Vagina (tissue), 2 donors: ENCODE results near the gene SERINC3. TPM values are rescaled to one million over a fixed set of nuclear protein-coding genes. Genes with fewer than 3 reads are reported as not detected.

ENCODE experiments used
- DNase-seq, 2 donors: peaks; one replicate each; pipeline ENCODE4 v3.0.0-alpha.2; 2017; ENCODE audit errors: extremely low spot score in 2 of 2
- H3K27ac ChIP-seq: fragments of 200-600 bp; sonication (generic); one replicate; pipeline ENCODE4 v1.5.1; 2019
- H3K27me3 ChIP-seq: fragments of 200-600 bp; sonication (generic); one replicate; pipeline ENCODE4 v1.5.1; 2019
- H3K36me3 ChIP-seq, 2 donors: fragments of 200-600 bp; sonication (generic); one replicate each; pipeline ENCODE4 v1.5.1; 2017 to 2019
- H3K4me1 ChIP-seq: fragments of 200-600 bp; sonication (generic); one replicate; pipeline ENCODE4 v1.5.1; 2019
- H3K4me3 ChIP-seq, 2 donors: fragments of 200-600 bp; sonication (generic); 1 replicate in 1 of 2; 2 replicates in 1 of 2; pipeline ENCODE4 v1.5.1; 2016 to 2019
- H3K9me3 ChIP-seq: fragments of 200-600 bp; sonication (generic); one replicate; pipeline ENCODE4 v1.5.1; 2019
- CTCF ChIP-seq, 3 experiments: fragments of 450-650 bp in 2 of 3; fragments of 200-600 bp in 1 of 3; sonication (generic) in 1 of 3; IDR thresholded peaks; one replicate each; pipeline ENCODE4 v1.5.1; 2017 to 2019; ENCODE audit warnings: antibody characterized with exemption in 3 of 3, mild to moderate bottlenecking in 2 of 3, moderate library complexity in 2 of 3
- POLR2A ChIP-seq, 2 donors: fragments of 450-650 bp; IDR thresholded peaks; one replicate each; pipeline ENCODE4 v1.6.1; 2017; ENCODE audit warnings: antibody characterized with exemption in 2 of 2, mild to moderate bottlenecking in 2 of 2, moderate library complexity in 2 of 2
- POLR2AphosphoS5 ChIP-seq, 2 donors: sonication (generic); formaldehyde crosslinking; IDR thresholded peaks; one replicate each; pipeline ENCODE4 v1.9.0; 2017; ENCODE audit warnings: antibody characterized with exemption in 2 of 2, mild to moderate bottlenecking in 2 of 2, low read depth in 1 of 2; ENCODE audit not compliant: insufficient read depth in 1 of 2
- intact Hi-C: fragments of 100-400 bp; cut with DNase I; formaldehyde crosslinking; loops from one replicate; pipeline ENCODE4 v1.15.1; 2023
- total RNA-seq: library from RNA; depleted of rRNA; stranded (reverse); fragments of >200 nt; gene quantifications from one replicate; pipeline ENCODE4 v1.2.3, GENCODE V29; 2016

Gene SERINC3
- total RNA-seq, 1 donor from 2014 or later: 77.3 TPM

GRCh38 chr20:44485830-44486198 lies 36.1 kb downstream of the SERINC3 start:
- H3K4me3 ChIP-seq: no peak overlapping the region
- no peaks in the 10 kb centered on the region for H3K27me3 ChIP-seq
- H3K4me1 ChIP-seq: peaks cover 25% of the 10 kb centered on the region
- peak overlapping the region; percentile 77 for H3K27ac ChIP-seq
- DNase-seq: no peak
- peaks cover 0 to 52% of the 10 kb centered on the region in 2 donors for H3K36me3 ChIP-seq
- intact Hi-C loops: no loop called here
- TF ChIP-seq POLR2AphosphoS5 (IDR thresholded peaks at IDR 0.05; ENCODE audit: insufficient read depth in 1 of 2, low read depth in 1 of 2): no peak
- no peaks in the 10 kb centered on the region for H3K9me3 ChIP-seq

GRCh38 chr20:44485078-44485829 lies 36.6 kb downstream of the SERINC3 start:
- intact Hi-C loops: no loop called here
- Histone ChIP-seq H3K27me3 (no peaks in the 10 kb centered on the region), H3K27ac (peak overlapping the region; percentile 77)

DNA sequence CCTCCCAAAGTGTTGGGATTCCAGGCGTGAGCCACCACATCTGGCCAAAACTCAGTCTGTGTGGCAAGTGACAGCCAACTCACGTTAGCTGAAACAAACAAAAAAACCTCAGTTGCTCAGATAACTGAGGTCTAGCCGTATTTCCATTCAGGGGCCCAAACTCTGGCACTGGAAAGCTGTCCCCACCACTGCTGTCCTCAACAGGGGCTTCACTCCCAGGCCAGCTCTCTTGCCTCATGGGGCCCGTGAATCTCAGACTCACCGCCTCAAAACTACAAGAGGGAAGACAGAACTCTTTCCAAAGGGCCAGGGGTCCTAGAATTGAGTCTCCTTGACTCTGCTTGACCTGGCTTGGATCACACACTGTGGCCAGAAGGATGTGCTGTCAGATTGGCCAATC lies 38.8 kb downstream of the SERINC3 start:
- H3K4me1 ChIP-seq: peaks cover 13% of the 10 kb centered on the region
- intact Hi-C loops: no loop called here
- H3K4me3 ChIP-seq: no peak overlapping the region
- peaks cover 0 to 47% of the 10 kb centered on the region in 2 donors for H3K36me3 ChIP-seq
- TF ChIP-seq POLR2A (IDR thresholded peaks at IDR 0.05) (no peak), POLR2AphosphoS5 (IDR thresholded peaks at IDR 0.05; ENCODE audit: insufficient read depth in 1 of 2, low read depth in 1 of 2) (no peak), CTCF (IDR thresholded peaks at IDR 0.05) (no peak)
- H3K27me3 ChIP-seq: no peaks in the 10 kb centered on the region
- no peak overlapping the region for H3K27ac ChIP-seq
- DNase-seq: no peak
- no peaks in the 10 kb centered on the region for H3K9me3 ChIP-seq

More at GRCh38 chr20:44485078-44485829, 36.6 kb downstream of the SERINC3 start:
- Histone ChIP-seq H3K36me3 (peaks cover 0 to 58% of the 10 kb centered on the region in 2 donors), H3K4me3 (no peak overlapping the region), H3K9me3 (no peaks in the 10 kb centered on the region), H3K4me1 (peaks cover 20% of the 10 kb centered on the region)
- no peak for TF ChIP-seq POLR2AphosphoS5 (IDR thresholded peaks at IDR 0.05; ENCODE audit: insufficient read depth in 1 of 2, low read depth in 1 of 2)
- no peak for TF ChIP-seq CTCF (IDR thresholded peaks at IDR 0.05)
- TF ChIP-seq POLR2A (IDR thresholded peaks at IDR 0.05): no peak
- DNase-seq: no peak

- intact Hi-C loops: no loop called here
- Histone ChIP-seq H3K27ac (no peak overlapping the region), H3K4me3 (no peak overlapping the region), H3K4me1 (peaks cover 11% of the 10 kb centered on the region), H3K36me3 (peaks cover 0 to 44% of the 10 kb centered on the region in 2 donors), H3K9me3 (no peaks in the 10 kb centered on the region), H3K27me3 (no peaks in the 10 kb centered on the region)
- DNase-seq: no peak
- TF ChIP-seq POLR2AphosphoS5 (IDR thresholded peaks at IDR 0.05; ENCODE audit: insufficient read depth in 1 of 2, low read depth in 1 of 2) (no peak), CTCF (IDR thresholded peaks at IDR 0.05) (no peak), POLR2A (IDR thresholded peaks at IDR 0.05) (no peak)
Measured at GRCh38 chr20:44481719-44482416, 40.0 kb downstream of the SERINC3 start.

GRCh38 chr20:44480097-44480496 lies 41.8 kb downstream of the SERINC3 start:
- TF ChIP-seq POLR2A (IDR thresholded peaks at IDR 0.05) (no peak), POLR2AphosphoS5 (IDR thresholded peaks at IDR 0.05; ENCODE audit: insufficient read depth in 1 of 2, low read depth in 1 of 2) (no peak), CTCF (IDR thresholded peaks at IDR 0.05) (no peak)
- peaks cover 0 to 44% of the 10 kb centered on the region in 2 donors for H3K36me3 ChIP-seq

More at GRCh38 chr20:44480097-44480496, 41.8 kb downstream of the SERINC3 start:
- intact Hi-C loops: no loop called here
- Histone ChIP-seq H3K4me1 (peaks cover 17% of the 10 kb centered on the region), H3K4me3 (no peak overlapping the region), H3K27me3 (no peaks in the 10 kb centered on the region), H3K27ac (no peak overlapping the region), H3K9me3 (no peaks in the 10 kb centered on the region)
- DNase-seq: no peak
